DOHH2 (cell line): ENCODE data around the gene DMBT1.

Source experiments
- EZH2phosphoT487 ChIP-seq: fragments of 200-600 bp; sonication (generic); IDR thresholded peaks from 2 replicates; pipeline ENCODE4 v1.6.1; 2017; ENCODE audit warnings: borderline replicate concordance, mild to moderate bottlenecking, antibody characterized with exemption, low read length, moderate library complexity, mixed read lengths
- TF ChIP-seq, protein P1 (sequence below): fragments of 200-600 bp; sonication (generic); IDR thresholded peaks from one replicate; pipeline ENCODE4 v1.5.1; 2014; ENCODE audit warnings: antibody characterized with exemption, mild to moderate bottlenecking, low read depth, low read length; ENCODE audit not compliant: poor library complexity, severe bottlenecking

DNA sequence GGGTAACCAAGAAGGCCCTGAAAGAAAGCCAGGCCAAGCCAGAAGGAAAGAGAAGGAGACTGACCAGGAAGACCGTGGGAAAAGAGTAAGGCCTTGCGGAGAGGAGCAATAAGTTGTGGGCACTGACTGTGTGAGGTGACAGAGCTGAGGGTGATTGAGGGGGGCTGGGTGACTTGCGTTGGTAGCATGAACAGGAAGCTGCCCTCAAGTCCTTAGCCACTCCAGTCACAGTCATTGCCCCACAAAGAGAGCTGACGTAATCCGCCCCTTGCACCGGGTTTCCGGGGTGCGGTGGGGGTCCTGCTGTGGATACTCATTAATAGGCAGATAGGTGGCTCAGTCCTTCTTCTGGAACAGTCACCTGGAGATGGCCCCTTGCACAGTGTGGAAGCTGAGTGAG is 16.1 kb upstream of the DMBT1 start:
- TF ChIP-seq, protein P1, sequence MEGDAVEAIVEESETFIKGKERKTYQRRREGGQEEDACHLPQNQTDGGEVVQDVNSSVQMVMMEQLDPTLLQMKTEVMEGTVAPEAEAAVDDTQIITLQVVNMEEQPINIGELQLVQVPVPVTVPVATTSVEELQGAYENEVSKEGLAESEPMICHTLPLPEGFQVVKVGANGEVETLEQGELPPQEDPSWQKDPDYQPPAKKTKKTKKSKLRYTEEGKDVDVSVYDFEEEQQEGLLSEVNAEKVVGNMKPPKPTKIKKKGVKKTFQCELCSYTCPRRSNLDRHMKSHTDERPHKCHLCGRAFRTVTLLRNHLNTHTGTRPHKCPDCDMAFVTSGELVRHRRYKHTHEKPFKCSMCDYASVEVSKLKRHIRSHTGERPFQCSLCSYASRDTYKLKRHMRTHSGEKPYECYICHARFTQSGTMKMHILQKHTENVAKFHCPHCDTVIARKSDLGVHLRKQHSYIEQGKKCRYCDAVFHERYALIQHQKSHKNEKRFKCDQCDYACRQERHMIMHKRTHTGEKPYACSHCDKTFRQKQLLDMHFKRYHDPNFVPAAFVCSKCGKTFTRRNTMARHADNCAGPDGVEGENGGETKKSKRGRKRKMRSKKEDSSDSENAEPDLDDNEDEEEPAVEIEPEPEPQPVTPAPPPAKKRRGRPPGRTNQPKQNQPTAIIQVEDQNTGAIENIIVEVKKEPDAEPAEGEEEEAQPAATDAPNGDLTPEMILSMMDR: no peak
- no peak for TF ChIP-seq EZH2phosphoT487
